Measurements from ENCODE around the gene EML2. TPM values are rescaled to one million over a fixed set of nuclear protein-coding genes. Genes with fewer than 3 reads are reported as not detected.

Gene EML2
- total RNA-seq, 4 donors from 2014 or later, result 3.0 to 6.7 (median 4.8) TPM

- Histone ChIP-seq H3K27me3 (no peaks in the 10 kb centered on the region), H3K4me1 (peaks cover 9 to 13% of the 10 kb centered on the region in 2 donors), H3K27ac (peak within 1 kb of the TSS; percentile 92 to 99 (median 97)), H3K4me3 (peak within 1 kb of the TSS; percentile 68 to 93 (median 76)), H3K9me3 (no peaks in the 10 kb centered on the region), H3K36me3 (no peaks in the 10 kb centered on the region)
- peak; percentile 99 to 100 for DNase-seq
- TF ChIP-seq POLR2A (IDR thresholded peaks at IDR 0.05) (peak; percentile 71 to 84), CTCF (IDR thresholded peaks at IDR 0.05 in 4 of 5, conservative IDR thresholded peaks at IDR 0.05 in 1 of 5) (peak in 1 of 5 experiments; percentile 26)
- ATAC-seq, result peak; percentile 94 to 96
- in situ Hi-C loops (cut with MboI; ENCODE audit: low sequenced_read_pairs in 4 of 4) (no loop called here), intact Hi-C loops (cut with DNase I; ENCODE audit: low total_unique reads) (loop anchor here (5.0 kb wide), 2 partner anchors 157 to 1528 kb away; partner anchors contain the start of gene ZC3H4)
These were observed 54.7 kb downstream of the EML2 start, which contains the start of gene OPA3 for GRCh38 chr19:45584332-45585157. OPA3 (minus strand) TSS chr19:45584802; CDS start chr19:45584764, 38 bp downstream.

- no peak overlapping the region for H3K4me3 ChIP-seq
- intact Hi-C loops (cut with DNase I; ENCODE audit: low total_unique reads), result loop anchor here (5.0 kb wide), 1 partner anchor 154 kb away; no protein-coding TSS in a partner anchor
- no peak for TF ChIP-seq CTCF (IDR thresholded peaks at IDR 0.05 in 4 of 5, conservative IDR thresholded peaks at IDR 0.05 in 1 of 5)
- TF ChIP-seq POLR2A (IDR thresholded peaks at IDR 0.05), result no peak
- H3K4me1 ChIP-seq, result peaks cover 23 to 38% of the 10 kb centered on the region in 2 donors
- no peak overlapping the region for H3K27ac ChIP-seq
- no peaks in the 10 kb centered on the region for H3K36me3 ChIP-seq
- H3K9me3 ChIP-seq, result no peaks in the 10 kb centered on the region
- in situ Hi-C loops (cut with MboI; ENCODE audit: low sequenced_read_pairs in 4 of 4), result no loop called here
- H3K27me3 ChIP-seq, result no peaks in the 10 kb centered on the region
- ATAC-seq (no peak), DNase-seq (no peak)
These were observed 57.6 kb downstream of the EML2 start for GRCh38 chr19:45581576-45581975.

GRCh38 chr19:45578861-45579260 lies 60.3 kb downstream of the EML2 start:
- H3K9me3 ChIP-seq, result no peaks in the 10 kb centered on the region
- peaks cover 28 to 51% of the 10 kb centered on the region in 2 donors for H3K4me1 ChIP-seq
- H3K27me3 ChIP-seq, result no peaks in the 10 kb centered on the region
- no peak for DNase-seq
- H3K27ac ChIP-seq, result peak overlapping the region in 2 of 4 donors; percentile 81
- no peak for ATAC-seq
- TF ChIP-seq CTCF (IDR thresholded peaks at IDR 0.05 in 4 of 5, conservative IDR thresholded peaks at IDR 0.05 in 1 of 5) (no peak), POLR2A (IDR thresholded peaks at IDR 0.05) (no peak)
- no peak overlapping the region for H3K4me3 ChIP-seq
- H3K36me3 ChIP-seq, result no peaks in the 10 kb centered on the region
- in situ Hi-C loops (cut with MboI; ENCODE audit: low sequenced_read_pairs in 4 of 4), result no loop called here
- intact Hi-C loops (cut with DNase I; ENCODE audit: low total_unique reads), result no loop called here

- H3K9me3 ChIP-seq, result no peaks in the 10 kb centered on the region
- no peak overlapping the region for H3K4me3 ChIP-seq
- in situ Hi-C loops (cut with MboI; ENCODE audit: low sequenced_read_pairs in 4 of 4), result no loop called here
- intact Hi-C loops (cut with DNase I; ENCODE audit: low total_unique reads), result no loop called here
- TF ChIP-seq POLR2A (IDR thresholded peaks at IDR 0.05), result no peak
- TF ChIP-seq CTCF (IDR thresholded peaks at IDR 0.05 in 4 of 5, conservative IDR thresholded peaks at IDR 0.05 in 1 of 5), result no peak
- no peaks in the 10 kb centered on the region for H3K27me3 ChIP-seq
- peak overlapping the region; percentile 65 to 81 (median 78) for H3K27ac ChIP-seq
- H3K4me1 ChIP-seq, result peaks cover 24 to 49% of the 10 kb centered on the region in 2 donors
- peak; percentile 65 to 79 for DNase-seq
- peak; percentile 96 to 97 for ATAC-seq
- H3K36me3 ChIP-seq, result no peaks in the 10 kb centered on the region
These were observed 61.9 kb downstream of the EML2 start for GRCh38 chr19:45577111-45577905.
